Transverse colon (tissue), 4 donors: ENCODE measurements around the gene SORL1.

ENCODE experiments used
- CTCF ChIP-seq, 5 experiments: fragments of 200-600 bp in 3 of 5; fragments of 450-650 bp in 2 of 5; sonication (generic) in 3 of 5; IDR thresholded peaks; 1 replicate in 2 of 5; 2 replicates in 3 of 5; pipeline ENCODE4 v1.5.1; 2016 to 2017; ENCODE audit warnings: antibody characterized with exemption in 5 of 5, inconsistent platforms in 3 of 5, mild to moderate bottlenecking in 2 of 5, moderate library complexity in 1 of 5
- EP300 ChIP-seq: sonication (generic); formaldehyde crosslinking; IDR thresholded peaks from one replicate; pipeline ENCODE4 v1.6.1; 2017; ENCODE audit warnings: antibody characterized with exemption, low read depth
- POLR2A ChIP-seq: fragments of 450-650 bp; IDR thresholded peaks from one replicate; pipeline ENCODE4 v1.6.1; 2016; ENCODE audit warnings: antibody characterized with exemption, mild to moderate bottlenecking, moderate library complexity
- POLR2AphosphoS5 ChIP-seq, 3 donors: sonication (generic); formaldehyde crosslinking; IDR thresholded peaks; one replicate each; pipeline ENCODE4 v1.6.1; 2016; ENCODE audit warnings: antibody characterized with exemption in 3 of 3

- TF ChIP-seq CTCF (IDR thresholded peaks at IDR 0.05) (no peak), POLR2A (no peak), POLR2AphosphoS5 (IDR thresholded peaks at IDR 0.05) (no peak), EP300 (no peak)
Measured at GRCh38 chr11:121535129-121535796, 83.1 kb downstream of the SORL1 start.
